ENCODE measurements around the gene PTPRN2. TPM values are rescaled to one million over a fixed set of nuclear protein-coding genes. Genes with fewer than 3 reads are reported as not detected.

The PTPRN2 gene
- total and polyA plus RNA-seq, 2 donors from 2014 or later = 4.8 to 6.2 TPM

DNA sequence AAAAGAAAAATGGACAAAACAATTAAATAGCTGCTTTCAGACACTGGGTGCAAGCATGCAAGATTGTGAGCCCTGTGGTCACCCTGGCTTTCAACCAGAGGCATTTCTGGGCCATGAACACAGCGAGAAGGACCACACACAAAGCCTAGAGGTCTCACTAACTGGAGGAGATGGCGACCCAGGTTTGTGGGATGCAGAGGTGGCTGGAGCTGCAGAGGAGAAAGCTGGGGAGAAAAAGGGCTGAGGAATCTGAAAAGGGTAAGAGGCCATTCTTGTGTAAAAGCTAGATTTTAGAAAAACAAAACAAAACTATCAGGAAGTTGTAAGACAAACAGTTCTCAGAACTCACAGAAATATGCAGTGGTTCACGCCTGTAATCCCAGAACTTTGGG is 30.1 kb upstream of the PTPRN2 start:
- FAIRE-seq = no peak
- no peak overlapping the region for H3K27ac ChIP-seq (ENCODE audit: low read depth in 2 of 2, low read length in 2 of 2)
- TF ChIP-seq, protein P1, sequence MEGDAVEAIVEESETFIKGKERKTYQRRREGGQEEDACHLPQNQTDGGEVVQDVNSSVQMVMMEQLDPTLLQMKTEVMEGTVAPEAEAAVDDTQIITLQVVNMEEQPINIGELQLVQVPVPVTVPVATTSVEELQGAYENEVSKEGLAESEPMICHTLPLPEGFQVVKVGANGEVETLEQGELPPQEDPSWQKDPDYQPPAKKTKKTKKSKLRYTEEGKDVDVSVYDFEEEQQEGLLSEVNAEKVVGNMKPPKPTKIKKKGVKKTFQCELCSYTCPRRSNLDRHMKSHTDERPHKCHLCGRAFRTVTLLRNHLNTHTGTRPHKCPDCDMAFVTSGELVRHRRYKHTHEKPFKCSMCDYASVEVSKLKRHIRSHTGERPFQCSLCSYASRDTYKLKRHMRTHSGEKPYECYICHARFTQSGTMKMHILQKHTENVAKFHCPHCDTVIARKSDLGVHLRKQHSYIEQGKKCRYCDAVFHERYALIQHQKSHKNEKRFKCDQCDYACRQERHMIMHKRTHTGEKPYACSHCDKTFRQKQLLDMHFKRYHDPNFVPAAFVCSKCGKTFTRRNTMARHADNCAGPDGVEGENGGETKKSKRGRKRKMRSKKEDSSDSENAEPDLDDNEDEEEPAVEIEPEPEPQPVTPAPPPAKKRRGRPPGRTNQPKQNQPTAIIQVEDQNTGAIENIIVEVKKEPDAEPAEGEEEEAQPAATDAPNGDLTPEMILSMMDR (IDR thresholded peaks at IDR 0.05; ENCODE audit: borderline replicate concordance, extremely low read depth, insufficient read depth) = no peak
- intact Hi-C loops (cut with DNase I) = no loop called here
- no peaks in the 10 kb centered on the region for H3K9me3 ChIP-seq (ENCODE audit: control insufficient read depth in 2 of 3, insufficient read depth in 1 of 3, low read length in 3 of 3)
- H3K4me1 ChIP-seq (ENCODE audit: control insufficient read depth in 2 of 3, insufficient read depth in 2 of 3, low read depth in 1 of 3, low read length in 3 of 3) = no peaks in the 10 kb centered on the region
- H3K9ac ChIP-seq (ENCODE audit: low read length in 3 of 3) = no peak overlapping the region
- peak in 2 of 5 donors; percentile 13 to 45 for DNase-seq
- H3K27me3 ChIP-seq (ENCODE audit: control insufficient read depth, insufficient read depth, low read length) = no peaks in the 10 kb centered on the region
- no peaks in the 10 kb centered on the region for H3K36me3 ChIP-seq (ENCODE audit: control insufficient read depth in 2 of 3, insufficient read depth in 3 of 3, low read length in 3 of 3)
- no peak overlapping the region for H3K4me3 ChIP-seq (ENCODE audit: low read length in 3 of 3)

DNA sequence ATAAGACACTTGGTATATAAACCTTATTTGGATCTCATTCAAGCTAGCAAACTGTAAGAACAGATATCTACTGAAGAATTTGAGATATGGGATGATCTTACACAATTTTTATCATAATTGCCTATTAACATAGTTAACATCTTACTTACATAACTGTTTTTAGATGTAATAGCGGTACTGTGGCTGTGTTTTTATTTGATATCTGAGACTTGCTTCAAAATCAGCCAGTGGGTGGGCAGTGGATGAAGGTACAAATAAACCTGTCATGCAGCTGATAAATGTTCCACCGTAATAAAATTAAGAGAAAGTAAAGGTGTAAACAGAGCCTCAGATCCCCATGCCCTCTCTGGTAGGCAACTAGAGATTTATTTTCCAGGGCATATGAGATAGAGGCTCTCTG is 28.4 kb upstream of the PTPRN2 start:
- no peaks in the 10 kb centered on the region for H3K36me3 ChIP-seq (ENCODE audit: control insufficient read depth in 2 of 3, insufficient read depth in 3 of 3, low read length in 3 of 3)
- TF ChIP-seq, protein P1 (IDR thresholded peaks at IDR 0.05; ENCODE audit: borderline replicate concordance, extremely low read depth, insufficient read depth) = no peak
- no peaks in the 10 kb centered on the region for H3K4me1 ChIP-seq (ENCODE audit: control insufficient read depth in 2 of 3, insufficient read depth in 2 of 3, low read depth in 1 of 3, low read length in 3 of 3)
- H3K27me3 ChIP-seq (ENCODE audit: control insufficient read depth, insufficient read depth, low read length) = no peaks in the 10 kb centered on the region
- intact Hi-C loops (cut with DNase I) = no loop called here
- no peaks in the 10 kb centered on the region for H3K9me3 ChIP-seq (ENCODE audit: control insufficient read depth in 2 of 3, insufficient read depth in 1 of 3, low read length in 3 of 3)
- DNase-seq = peak in 3 of 5 donors; percentile 60 to 90 (median 89)
- H3K27ac ChIP-seq (ENCODE audit: low read depth in 2 of 2, low read length in 2 of 2) = no peak overlapping the region
- H3K9ac ChIP-seq (ENCODE audit: low read length in 3 of 3) = no peak overlapping the region
- FAIRE-seq = no peak
- H3K4me3 ChIP-seq (ENCODE audit: low read length in 3 of 3) = no peak overlapping the region

- FAIRE-seq = no peak
- Histone ChIP-seq H3K27me3 (ENCODE audit: control insufficient read depth, insufficient read depth, low read length) (no peaks in the 10 kb centered on the region), H3K9ac (ENCODE audit: low read length in 3 of 3) (no peak overlapping the region), H3K27ac (ENCODE audit: low read depth in 2 of 2, low read length in 2 of 2) (no peak overlapping the region), H3K36me3 (ENCODE audit: control insufficient read depth in 2 of 3, insufficient read depth in 3 of 3, low read length in 3 of 3) (no peaks in the 10 kb centered on the region), H3K4me1 (ENCODE audit: control insufficient read depth in 2 of 3, insufficient read depth in 2 of 3, low read depth in 1 of 3, low read length in 3 of 3) (no peaks in the 10 kb centered on the region), H3K9me3 (ENCODE audit: control insufficient read depth in 2 of 3, insufficient read depth in 1 of 3, low read length in 3 of 3) (no peaks in the 10 kb centered on the region), H3K4me3 (ENCODE audit: low read length in 3 of 3) (no peak overlapping the region)
- TF ChIP-seq, protein P1 (IDR thresholded peaks at IDR 0.05; ENCODE audit: borderline replicate concordance, extremely low read depth, insufficient read depth) = no peak
- peak in 1 of 5 donors; percentile 29 for DNase-seq
- intact Hi-C loops (cut with DNase I) = no loop called here
Measured at GRCh38 chr7:158614700-158615099, 27.1 kb upstream of the PTPRN2 start.

GRCh38 chr7:158613481-158613880 is 25.9 kb upstream of the PTPRN2 start:
- Histone ChIP-seq H3K27ac (ENCODE audit: low read depth in 2 of 2, low read length in 2 of 2) (no peak overlapping the region), H3K4me1 (ENCODE audit: control insufficient read depth in 2 of 3, insufficient read depth in 2 of 3, low read depth in 1 of 3, low read length in 3 of 3) (no peaks in the 10 kb centered on the region), H3K9ac (ENCODE audit: low read length in 3 of 3) (no peak overlapping the region), H3K27me3 (ENCODE audit: control insufficient read depth, insufficient read depth, low read length) (no peaks in the 10 kb centered on the region), H3K36me3 (ENCODE audit: control insufficient read depth in 2 of 3, insufficient read depth in 3 of 3, low read length in 3 of 3) (no peaks in the 10 kb centered on the region), H3K4me3 (ENCODE audit: low read length in 3 of 3) (no peak overlapping the region), H3K9me3 (ENCODE audit: control insufficient read depth in 2 of 3, insufficient read depth in 1 of 3, low read length in 3 of 3) (no peaks in the 10 kb centered on the region)
- TF ChIP-seq, protein P1 (IDR thresholded peaks at IDR 0.05; ENCODE audit: borderline replicate concordance, extremely low read depth, insufficient read depth) = no peak
- DNase-seq = peak in 1 of 5 donors; percentile 19
- no peak for FAIRE-seq
- intact Hi-C loops (cut with DNase I) = no loop called here

All from kidney (tissue), 14 donors.